Activated CD4-positive, alpha-beta T cell treated with anti-CD3 and anti-CD28 coated beads, Interleukin-2, Interleukin-4, amounts not matched to agents 100 ng/mL and 50 ng/mL, durations not matched to agents 16 hours and 8 hours (primary cell): Measurements from ENCODE around the gene RCSD1.
"Not testable (repeated sequence)": the region's sequence is repeated elsewhere in the genome, so short reads cannot be mapped to it uniquely, and the experiment has no call there.

Source experiments
- DNase-seq: peaks from one replicate; pipeline ENCODE4 v3.0.0-alpha.2; 2020; ENCODE audit warnings: low spot score

Gene RCSD1, protein sequence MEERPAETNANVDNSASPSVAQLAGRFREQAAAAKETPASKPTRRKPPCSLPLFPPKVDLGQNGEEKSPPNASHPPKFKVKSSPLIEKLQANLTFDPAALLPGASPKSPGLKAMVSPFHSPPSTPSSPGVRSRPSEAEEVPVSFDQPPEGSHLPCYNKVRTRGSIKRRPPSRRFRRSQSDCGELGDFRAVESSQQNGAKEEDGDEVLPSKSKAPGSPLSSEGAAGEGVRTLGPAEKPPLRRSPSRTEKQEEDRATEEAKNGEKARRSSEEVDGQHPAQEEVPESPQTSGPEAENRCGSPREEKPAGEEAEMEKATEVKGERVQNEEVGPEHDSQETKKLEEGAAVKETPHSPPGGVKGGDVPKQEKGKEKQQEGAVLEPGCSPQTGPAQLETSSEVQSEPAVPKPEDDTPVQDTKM

DNA sequence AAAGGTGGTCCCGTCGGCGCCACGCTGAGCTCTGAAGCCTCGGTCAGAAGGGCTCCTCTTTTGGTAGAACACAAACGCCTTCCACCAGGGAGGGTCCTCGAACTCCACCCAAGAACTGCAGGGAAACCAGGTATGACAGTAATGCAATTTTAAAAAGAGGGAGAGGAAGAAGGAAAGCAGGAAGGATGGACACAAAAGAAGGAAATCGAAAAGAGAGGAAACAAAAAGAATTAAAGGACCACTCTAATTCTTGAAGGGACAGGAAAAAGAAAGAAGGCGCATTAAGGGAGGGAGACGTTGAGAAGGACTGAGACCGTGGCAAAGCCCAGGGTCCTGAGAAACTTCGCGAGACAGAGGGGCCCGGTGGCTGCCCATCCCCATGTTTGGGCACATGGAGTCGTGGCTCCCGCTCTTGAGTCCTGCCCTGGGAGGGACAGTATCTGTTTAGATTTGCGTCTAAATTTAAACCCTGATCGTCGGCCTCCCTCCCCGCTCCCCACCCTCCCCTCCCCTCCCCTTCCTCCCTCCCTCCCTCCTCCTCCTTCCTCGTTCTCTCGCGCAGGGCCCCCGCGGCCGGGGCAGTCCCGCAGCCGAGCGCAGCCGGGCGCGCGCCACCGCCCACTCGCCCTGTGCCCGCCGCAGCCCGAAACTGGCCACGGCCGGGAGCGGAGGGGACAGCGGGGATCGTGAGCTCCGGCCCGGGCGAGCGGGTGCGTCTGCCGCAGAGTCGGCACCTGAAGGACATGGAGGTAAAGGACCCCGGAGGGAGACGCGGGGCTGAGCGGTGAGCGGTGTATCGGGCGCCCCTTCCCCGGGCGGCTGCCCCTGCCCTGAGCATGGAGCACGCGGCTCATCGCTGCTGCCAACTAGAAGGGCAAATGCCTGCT lies at the start of gene RCSD1:
Gene RCSD1, plus strand, starts transcription at position 552 of the 887 bp plus-strand sequence. Its CDS starts 192 bp downstream, at position 744.
- DNase-seq = peak; percentile 69

DNA sequence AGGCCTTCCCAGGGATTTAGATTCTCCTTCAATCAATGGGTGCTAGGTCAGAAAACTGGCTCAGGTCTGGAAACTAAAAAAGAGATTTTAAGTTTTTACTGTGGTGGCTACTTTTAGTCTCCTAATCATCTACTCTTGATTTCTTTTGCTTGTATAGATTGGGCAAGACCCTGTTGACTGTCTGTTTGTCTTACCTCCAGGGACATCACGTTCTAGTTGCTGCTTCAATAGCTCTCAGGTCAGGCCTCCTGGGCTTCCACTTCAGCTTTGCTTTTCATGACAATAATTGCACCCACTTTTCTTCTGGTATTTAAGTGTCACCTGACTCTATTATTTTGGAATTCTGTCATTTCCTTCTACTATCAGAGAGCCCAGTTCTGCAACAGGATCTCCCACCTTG lies 48.0 kb upstream of the RCSD1 start:
- no peak for DNase-seq

DNA sequence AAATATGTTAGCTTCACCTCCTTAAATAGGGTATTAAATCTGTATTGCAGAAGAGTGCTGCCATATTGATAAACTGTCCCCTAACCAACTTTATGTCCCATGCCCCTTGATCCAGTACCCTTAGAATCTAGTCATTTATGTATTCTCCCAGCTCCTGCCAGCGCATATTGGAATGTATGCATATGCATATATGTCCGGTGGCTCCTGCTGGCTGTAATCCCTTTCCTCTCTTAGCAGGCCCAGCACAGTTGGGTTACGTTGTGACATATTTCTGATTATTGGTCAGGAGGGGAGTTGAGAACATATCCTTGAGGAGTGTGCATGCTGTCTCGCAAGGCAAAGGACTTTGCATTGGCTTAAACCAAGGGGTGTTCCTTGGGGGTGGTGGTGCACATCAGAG lies 47.3 kb upstream of the RCSD1 start:
- DNase-seq = no peak

DNA sequence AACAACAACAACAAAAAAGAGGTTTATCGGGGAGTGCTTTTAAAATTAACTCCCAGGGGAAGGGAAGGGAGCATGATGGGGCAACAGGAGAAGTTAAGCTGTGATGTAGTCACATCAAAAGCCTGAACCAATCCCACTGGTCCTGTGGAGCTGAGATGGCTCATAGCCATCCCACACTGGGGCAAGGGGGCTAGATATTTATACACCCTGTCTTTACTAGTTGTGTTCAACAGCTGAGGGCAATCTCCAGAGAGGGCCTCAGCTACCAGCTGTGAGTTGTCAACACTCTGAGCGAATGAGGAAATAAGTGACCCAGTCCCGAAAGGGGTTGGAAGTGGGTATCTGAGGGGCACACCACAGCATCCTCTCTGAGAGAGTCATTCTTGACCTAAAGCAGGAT lies 45.5 kb upstream of the RCSD1 start:
- DNase-seq = no peak

DNA sequence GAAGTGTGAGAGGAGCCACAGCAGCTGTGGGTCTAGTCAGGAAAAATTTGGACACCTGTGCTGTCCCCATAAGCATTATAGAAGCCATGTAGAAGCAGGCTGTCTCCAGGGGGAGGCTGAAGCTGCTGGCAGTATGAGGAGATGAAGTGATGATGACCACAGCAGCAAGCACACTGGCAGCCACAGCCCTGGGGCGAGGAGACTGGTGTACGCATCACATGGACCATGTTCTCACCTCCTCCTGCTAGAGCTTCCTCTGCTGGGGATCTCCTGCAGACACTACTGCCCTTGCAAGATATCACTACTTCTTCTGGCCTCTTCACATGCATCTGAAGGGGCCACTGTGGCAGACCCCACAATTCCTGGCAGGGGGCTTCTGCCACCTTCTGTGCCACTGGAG lies 42.7 kb upstream of the RCSD1 start:
- no peak for DNase-seq

DNA sequence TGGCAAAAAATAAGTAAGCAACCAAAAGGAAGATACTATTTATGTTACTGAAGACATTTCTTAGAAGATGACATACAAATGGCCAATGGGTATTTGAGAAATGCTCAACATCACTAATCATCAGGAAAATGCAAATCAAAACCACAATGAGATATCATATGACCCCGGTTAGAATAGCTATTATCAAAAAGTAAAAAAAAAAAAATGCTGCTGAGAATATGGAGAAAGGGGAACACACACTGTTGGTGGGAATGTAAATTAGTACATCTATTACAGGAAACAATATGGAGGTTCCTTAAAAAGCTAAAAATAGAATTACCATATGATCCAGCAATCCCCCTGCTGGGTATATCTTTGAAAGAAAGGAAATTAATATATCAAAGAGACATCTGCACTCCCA lies 42.2 kb upstream of the RCSD1 start:
- DNase-seq = no peak

DNA sequence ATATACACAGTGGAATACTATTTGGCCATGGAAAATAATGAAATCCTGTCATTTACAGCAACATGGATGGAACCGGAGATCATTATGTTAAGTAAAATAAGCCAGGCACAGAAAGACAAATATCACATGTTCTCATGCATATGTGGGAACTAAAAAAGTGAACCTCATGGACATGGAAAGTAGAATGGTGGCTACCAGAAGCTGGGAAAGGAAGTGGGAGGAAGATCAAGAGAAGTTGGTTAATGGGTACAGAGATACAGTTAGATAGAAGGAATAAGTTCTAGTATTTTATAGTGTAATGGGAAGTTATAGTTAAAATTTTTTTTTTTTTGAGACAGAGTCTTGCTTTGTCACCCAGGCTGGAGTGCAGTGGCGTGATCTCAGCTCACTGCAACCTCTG lies 41.7 kb upstream of the RCSD1 start:
- DNase-seq = no peak

DNA sequence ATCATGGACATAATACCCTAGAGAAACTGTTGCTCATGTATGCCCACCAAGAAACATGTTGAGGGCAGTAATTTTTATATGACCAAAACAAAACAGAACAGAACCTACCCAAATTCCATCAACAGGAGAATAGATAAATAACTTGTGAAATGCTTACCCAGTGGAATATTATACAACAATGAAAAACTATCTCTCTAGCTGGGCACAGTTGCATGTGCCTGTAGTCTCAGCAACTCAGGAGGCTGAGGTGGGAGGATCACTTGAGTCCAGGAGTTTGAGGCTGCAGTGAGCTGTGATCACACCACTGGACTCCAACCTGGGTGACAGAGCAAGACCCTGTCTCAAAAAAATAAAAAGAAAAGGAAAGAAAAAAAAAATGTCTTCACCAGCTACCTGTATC lies 37.6 kb upstream of the RCSD1 start:
- DNase-seq = no peak

DNA sequence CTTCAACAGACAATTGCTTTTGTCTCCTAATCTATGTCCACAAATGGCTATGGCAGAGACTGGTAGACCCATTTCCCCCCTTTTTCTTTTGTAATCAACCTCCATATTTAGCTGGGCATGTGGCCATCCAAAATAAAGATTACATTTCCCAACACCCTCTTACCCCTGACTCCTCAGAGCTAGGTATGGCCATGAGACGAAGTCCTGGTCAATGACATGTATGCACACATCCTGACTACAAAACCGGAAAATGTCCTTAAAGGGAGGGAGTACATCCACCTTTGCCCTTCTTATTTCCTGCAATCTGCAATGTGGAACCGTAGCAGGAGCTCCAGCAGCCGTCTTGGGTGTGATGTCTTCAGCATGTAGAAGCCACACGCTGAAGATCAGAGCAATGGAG lies 36.2 kb upstream of the RCSD1 start:
- no peak for DNase-seq

DNA sequence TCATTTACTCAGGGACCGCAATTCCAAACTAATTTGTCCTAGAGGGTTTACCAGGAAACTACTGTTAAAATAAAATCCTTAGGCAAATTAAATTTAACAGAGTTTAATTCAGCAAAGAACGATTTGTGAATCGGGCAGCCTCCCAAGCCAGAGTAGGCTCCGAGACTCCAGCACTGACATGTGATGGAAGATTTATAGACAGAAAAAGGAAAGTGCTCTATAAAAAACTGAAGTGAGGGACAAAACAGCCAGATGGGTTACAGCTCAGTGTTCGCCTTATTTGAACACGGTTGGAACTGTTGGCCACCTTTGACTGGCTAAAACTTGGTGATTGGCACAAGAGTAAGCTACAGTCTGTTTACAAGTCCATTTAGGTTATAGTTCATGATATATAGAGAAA lies 35.2 kb upstream of the RCSD1 start:
- no peak for DNase-seq

DNA sequence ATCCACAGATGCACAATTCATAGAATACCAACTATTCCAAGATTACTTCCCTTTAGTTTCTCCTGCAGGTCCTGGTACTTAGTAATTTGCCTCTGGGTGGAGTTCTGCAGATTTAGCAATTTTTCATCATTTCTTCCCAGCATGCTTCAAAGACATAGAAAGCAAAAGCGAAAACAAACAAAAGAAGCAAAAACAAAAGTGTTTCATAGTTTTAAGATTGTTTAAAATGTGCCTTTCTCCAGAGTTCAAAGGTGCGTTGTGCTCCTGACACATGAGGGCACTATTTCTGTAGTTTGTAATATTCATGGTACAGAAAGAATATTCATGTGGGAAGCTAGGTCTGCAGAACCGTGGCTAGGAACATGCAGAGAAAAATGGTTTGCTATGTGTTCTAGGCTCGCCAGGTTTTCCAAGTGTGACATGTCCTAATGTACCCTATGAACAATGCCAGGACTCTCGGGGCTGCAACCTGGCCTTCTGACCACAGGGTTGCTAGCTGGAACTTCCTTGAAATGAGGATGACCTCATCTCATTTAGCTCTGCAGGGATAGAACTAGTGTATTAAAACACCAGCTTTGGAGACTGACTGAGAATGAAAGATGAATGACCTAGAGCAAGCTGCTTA lies 30.0 kb upstream of the RCSD1 start:
- DNase-seq = peak; percentile 67

DNA sequence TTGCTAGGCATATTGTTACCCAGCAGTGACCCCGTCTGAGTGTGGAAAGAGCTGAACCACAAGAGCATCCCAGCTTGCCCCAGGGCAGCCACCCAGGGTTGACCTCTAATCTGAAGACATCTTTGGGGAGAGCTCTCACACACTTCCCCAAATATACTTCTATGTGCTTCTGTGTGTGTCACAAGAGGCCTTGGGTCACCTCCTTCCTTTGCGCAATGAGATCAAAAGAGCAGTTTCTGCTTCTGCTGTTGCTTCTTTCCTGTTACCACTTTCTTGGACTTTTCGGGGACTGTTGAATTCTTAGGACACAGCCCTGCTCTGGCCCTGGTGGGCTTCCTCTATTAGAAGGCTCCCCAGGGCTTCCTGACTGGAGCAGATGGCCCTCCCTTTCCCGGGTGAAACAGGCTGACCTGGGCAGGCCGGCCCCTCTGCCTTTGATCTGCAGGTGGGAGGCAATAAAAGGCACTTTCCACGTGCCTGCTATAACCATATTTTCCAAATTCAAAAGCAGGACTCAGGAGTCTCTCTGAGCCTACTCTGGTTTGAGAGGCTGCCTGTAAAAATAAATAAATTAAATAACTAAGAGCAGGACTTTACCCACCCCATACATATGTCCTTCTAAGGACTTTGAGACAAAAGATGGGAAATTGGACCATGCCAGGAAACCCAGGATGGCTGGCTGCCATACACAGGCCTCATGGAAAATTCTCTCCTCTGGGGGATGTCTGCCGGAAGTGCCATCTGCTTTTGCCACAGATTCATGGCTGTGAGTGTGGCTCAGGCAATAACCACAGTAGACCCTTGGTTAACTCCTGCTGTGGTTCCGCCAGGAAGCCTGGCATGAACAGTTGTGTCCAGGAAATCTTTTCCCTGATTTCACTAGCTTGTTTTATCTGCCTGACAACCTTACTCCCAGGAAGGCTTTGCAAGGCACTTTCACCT lies 28.3 kb upstream of the RCSD1 start:
- DNase-seq = no peak

DNA sequence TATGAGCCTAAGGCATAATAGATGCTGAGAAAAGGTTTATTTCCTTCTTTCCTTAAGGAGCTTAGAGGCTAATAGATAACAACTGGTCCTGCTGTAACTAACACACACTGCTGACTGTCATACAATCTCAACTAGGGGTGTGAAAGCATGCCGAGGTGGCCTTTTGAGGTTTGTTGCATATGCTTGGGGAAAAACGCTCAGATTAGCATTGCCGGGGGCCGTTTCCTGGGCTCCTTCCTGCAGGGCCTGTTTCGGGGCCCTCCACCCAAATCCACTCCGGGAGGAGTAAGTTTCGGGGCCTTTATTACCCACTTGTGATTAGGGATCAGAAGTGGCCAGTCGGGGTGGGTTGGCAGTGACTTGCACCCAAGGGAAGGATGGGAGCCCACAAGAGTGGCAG lies 27.2 kb upstream of the RCSD1 start:
- no peak for DNase-seq

DNA sequence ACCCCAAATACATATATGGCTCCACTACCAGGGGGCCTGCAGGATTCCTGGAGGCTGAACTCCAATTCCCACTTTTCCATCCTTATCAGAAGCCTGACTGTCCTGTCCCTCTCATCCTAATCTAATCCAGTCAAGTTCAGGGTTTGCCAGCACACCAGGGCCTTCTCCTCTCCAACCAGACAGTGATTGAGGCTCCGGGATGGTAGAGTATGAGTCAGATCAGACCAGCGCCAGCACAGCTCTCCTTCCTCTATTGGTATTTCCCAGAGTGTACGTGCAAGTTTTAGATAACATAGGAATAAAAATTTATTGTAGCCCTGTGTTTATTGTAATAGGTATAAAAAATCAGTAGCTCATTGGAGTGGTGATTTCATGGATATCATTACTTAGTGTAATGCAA lies 24.5 kb upstream of the RCSD1 start:
- no peak for DNase-seq

DNA sequence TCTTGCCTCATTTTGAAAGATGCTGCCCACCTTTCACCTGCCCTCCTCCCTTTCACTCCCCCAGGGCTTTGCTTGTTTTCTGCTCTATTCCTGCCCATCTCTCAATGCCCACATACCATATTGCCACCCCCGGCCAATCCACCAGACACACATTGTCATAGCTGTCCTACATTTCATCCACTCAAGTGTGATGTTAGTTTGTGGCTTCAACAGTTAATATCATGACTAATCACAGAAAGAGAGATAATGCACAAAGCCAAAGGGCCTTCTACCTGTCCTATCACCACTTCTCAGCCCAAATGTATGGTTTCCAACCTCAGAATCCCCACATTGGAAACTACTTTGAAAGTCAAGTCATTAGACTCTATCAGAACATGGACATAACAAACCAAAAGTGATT lies 18.0 kb upstream of the RCSD1 start:
- no peak for DNase-seq

DNA sequence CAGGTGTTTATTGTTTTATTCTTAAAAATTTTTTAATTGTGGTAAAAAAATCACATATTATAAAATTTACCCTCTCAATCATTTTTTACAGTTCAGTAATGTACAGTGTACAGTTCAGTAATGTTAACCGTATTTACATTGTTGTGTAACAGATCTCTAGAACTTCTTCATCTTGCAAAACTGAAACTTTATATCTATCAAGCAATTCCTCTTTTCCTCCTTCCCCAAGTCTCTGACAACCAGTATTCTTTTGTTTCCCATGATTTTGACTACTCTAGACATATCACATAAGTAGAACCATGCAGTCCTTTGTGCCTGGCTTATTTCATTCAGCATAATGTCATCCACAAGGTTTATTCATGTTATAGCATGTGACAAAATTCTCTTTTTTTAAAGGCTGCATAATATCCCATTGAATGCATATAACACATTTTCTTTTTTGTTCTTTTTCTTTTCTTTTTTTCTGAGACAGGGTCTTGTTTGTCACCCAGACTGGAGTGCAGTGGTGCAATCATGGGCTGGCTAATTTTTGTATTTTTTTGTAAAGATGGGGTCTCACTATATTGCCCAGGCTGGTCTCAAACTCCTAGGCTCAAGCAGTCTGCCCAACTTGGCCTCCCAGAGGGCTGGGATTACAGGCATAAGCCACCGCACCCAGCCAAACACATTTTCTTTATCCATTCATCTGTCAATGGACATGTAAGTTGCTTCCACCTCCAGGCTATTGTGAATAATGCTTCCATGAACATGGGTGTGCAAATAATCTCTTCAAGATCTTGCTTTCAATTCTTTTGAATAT lies 17.2 kb upstream of the RCSD1 start:
- no peak for DNase-seq

DNA sequence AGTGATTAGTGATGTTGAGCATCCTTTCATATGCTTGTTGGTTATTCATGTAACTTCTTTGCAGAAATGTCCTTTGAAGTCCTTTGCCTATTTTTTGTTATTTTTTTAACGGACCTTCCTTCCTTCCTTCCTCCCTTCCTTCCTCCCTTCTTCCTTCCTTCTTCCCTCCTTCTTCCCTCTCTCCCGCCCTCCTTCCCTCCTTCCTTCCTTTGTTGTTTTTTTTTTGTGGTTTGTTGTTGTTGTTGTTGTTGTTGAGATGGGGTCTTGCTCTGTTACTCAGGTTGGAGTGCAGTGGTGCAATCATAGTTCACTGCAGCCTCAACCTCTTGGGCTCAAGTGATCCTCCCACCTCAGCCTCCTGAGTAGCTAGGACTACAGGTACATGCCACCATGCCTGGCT lies 16.0 kb upstream of the RCSD1 start:
- DNase-seq = not testable (repeated sequence)

DNA sequence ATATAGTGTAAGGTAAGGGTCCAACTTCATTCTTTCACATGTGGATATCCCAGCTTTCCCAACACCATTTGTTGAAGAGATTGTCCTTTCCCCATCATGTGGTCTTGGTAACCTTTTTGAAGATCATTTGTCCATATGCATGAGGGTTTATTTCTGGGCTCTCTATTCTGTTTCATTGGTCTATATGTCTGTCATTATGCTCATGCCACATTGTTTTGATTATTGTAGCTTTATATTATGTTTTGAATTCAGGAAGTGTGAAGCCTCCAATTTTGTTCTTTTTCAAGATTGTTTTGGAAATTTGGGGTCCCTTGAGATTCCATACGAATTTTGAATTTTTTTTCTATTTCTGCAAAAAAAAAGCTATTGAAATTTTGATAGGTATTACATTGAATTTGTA lies 15.2 kb upstream of the RCSD1 start:
- DNase-seq = no peak

DNA sequence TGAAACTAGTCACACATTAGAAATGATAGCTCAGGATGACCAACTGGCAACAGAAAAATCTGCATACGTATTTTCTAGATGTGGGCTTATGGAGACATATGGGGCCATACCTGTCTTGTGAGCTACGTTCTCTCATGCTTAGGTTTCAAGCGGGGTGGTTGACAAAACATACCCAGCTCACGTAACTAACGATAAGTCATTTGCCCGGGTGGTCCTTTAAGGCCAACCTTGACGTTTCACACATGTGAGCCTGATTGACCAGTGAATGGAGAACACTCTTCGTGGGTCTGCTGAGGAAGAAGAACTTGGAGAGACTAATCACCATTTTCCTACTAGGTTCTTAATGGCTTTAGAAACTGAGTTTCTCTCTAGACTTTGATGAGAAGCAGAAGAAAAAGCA lies 13.5 kb upstream of the RCSD1 start:
- no peak for DNase-seq
